ENCODE measurements around the gene TRIM32. TPM values are rescaled to one million over a fixed set of nuclear protein-coding genes. Genes with fewer than 3 reads are reported as not detected.

The TRIM32 gene
- polyA plus RNA-seq, 1 experiment = 35.1 TPM

GRCh38 chr9:116749772-116750171 lies 62.7 kb downstream of the TRIM32 start:
- DNase-seq (ENCODE audit: low read depth) = no peak
- no peak overlapping the region for H3K4me3 ChIP-seq (ENCODE audit: low read depth, low read length)
- H3K36me3 ChIP-seq (ENCODE audit: control insufficient read depth, insufficient read depth, low read length) = no peaks in the 10 kb centered on the region
- ChIA-PET CTCF (interaction anchor here (1.0 to 5.0 kb wide), 2 partner anchors 8 to 13 kb away, joined by 4 to 35 read pairs; no protein-coding TSS in a partner anchor), POLR2A (no interaction called here)
- no peaks in the 10 kb centered on the region for H3K27me3 ChIP-seq (ENCODE audit: control insufficient read depth, insufficient read depth, low read length)
- TF ChIP-seq CTCF (IDR thresholded peaks at IDR 0.05; ENCODE audit: insufficient read depth, low read depth, low read length) = no peak

GRCh38 chr9:116750510-116750909 lies 63.4 kb downstream of the TRIM32 start:
- no peaks in the 10 kb centered on the region for H3K36me3 ChIP-seq (ENCODE audit: control insufficient read depth, insufficient read depth, low read length)
- no peak for DNase-seq (ENCODE audit: low read depth)
- TF ChIP-seq CTCF (IDR thresholded peaks at IDR 0.05; ENCODE audit: insufficient read depth, low read depth, low read length) = no peak
- ChIA-PET CTCF (interaction anchor here (5.0 kb wide), 1 partner anchor 14 kb away, joined by 35 read pairs; no protein-coding TSS in a partner anchor), POLR2A (no interaction called here)
- H3K4me3 ChIP-seq (ENCODE audit: low read depth, low read length) = no peak overlapping the region
- no peaks in the 10 kb centered on the region for H3K27me3 ChIP-seq (ENCODE audit: control insufficient read depth, insufficient read depth, low read length)
